Measurements from ENCODE around the gene ARFGEF2. TPM values are rescaled to one million over a fixed set of nuclear protein-coding genes. Genes with fewer than 3 reads are reported as not detected.
"Not testable (repeated sequence)": the region's sequence is repeated elsewhere in the genome, so short reads cannot be mapped to it uniquely, and the experiment has no call there.

The ARFGEF2 gene
- total and polyA plus RNA-seq, 2 donors, result 11.1 to 17.8 TPM

DNA sequence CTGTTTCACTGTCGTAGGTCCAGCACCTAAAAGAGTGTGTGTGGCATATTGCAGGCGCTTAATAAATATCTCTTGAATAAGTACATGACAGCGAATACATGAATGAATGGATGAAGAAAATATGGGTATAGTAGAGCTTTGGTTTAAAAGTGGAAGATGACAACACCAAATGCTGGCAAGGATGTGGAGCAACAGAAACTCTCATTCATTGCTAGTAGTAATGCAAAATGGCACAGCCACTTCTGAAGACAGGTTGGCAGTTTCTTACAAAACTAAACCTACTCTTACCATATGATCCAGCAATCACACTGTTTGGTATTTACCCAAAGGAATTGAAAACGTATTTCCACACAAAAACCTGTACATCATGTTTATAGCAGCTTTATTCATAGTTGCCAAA, 36.3 kb upstream of the ARFGEF2 start:
- H3K4me3 ChIP-seq (ENCODE audit: low read length in 2 of 2), result no peak overlapping the region
- no peaks in the 10 kb centered on the region for H3K4me1 ChIP-seq (ENCODE audit: control insufficient read depth in 2 of 2, insufficient read depth in 2 of 2, low read length in 2 of 2)
- H3K27me3 ChIP-seq (ENCODE audit: control insufficient read depth in 2 of 2, insufficient read depth in 1 of 2, low read length in 1 of 2), result no peaks in the 10 kb centered on the region
- DNase-seq (ENCODE audit: low read depth in 6 of 9, low spot score in 9 of 9), result no peak
- H3K27ac ChIP-seq (ENCODE audit: low read depth in 1 of 2, low read length in 1 of 2), result no peak overlapping the region
- H3K9me3 ChIP-seq (ENCODE audit: control insufficient read depth in 2 of 2, insufficient read depth in 1 of 2, low read length in 1 of 2), result no peaks in the 10 kb centered on the region
- 93% methylated on average over 4 of the region's 4 CpGs for WGBS
- H3K36me3 ChIP-seq (ENCODE audit: control insufficient read depth in 2 of 2, insufficient read depth in 2 of 2, low read length in 1 of 2), result no peaks in the 10 kb centered on the region

DNA sequence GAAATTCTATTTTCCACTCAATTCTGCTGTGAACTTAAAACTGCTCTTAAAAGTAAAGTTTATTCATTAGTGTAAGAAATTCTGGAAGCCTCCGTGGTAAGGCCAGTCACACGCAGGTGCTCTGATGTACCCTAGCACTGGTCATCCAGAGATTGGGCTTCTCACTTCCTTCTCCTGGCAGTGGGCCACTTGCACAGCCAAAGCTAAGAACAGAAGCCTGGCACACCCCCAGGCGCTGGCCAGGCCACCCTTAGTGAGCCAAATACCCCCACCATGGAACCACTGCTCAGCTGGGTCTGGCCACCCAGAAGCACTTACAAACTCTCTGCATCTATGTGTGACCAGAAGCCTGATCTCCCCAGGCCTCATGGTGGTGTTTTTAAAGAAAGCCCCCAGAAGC, 35.3 kb upstream of the ARFGEF2 start:
- no peaks in the 10 kb centered on the region for H3K27me3 ChIP-seq (ENCODE audit: control insufficient read depth in 2 of 2, insufficient read depth in 1 of 2, low read length in 1 of 2)
- no peak for DNase-seq (ENCODE audit: low read depth in 6 of 9, low spot score in 9 of 9)
- H3K36me3 ChIP-seq (ENCODE audit: control insufficient read depth in 2 of 2, insufficient read depth in 2 of 2, low read length in 1 of 2), result no peaks in the 10 kb centered on the region
- H3K27ac ChIP-seq (ENCODE audit: low read depth in 1 of 2, low read length in 1 of 2), result no peak overlapping the region
- WGBS, result 82% methylated on average over 3 of the region's 3 CpGs
- H3K4me3 ChIP-seq (ENCODE audit: low read length in 2 of 2), result no peak overlapping the region
- no peaks in the 10 kb centered on the region for H3K9me3 ChIP-seq (ENCODE audit: control insufficient read depth in 2 of 2, insufficient read depth in 1 of 2, low read length in 1 of 2)
- H3K4me1 ChIP-seq (ENCODE audit: control insufficient read depth in 2 of 2, insufficient read depth in 2 of 2, low read length in 2 of 2), result no peaks in the 10 kb centered on the region

DNA sequence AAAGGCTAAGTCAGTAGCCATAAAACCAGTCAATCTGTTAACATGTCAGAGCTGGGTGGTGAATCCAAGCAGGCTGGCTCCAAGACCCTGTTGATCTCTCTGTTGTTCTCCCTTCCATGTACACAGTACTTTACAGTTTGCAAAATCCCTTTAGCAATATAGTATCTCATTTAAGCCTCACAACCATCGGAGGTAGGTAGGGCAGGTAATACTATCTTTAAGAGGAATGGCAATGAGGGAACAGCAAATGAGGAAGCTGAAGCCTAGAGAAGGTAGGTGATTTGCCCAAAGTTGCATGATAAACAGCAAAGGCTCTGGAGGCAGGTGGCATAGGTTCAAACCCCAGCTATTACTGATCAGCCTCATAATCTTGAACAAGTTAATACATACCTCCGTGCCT, 34.7 kb upstream of the ARFGEF2 start:
- DNase-seq (ENCODE audit: low read depth in 6 of 9, low spot score in 9 of 9), result no peak
- Histone ChIP-seq H3K36me3 (ENCODE audit: control insufficient read depth in 2 of 2, insufficient read depth in 2 of 2, low read length in 1 of 2) (no peaks in the 10 kb centered on the region), H3K27ac (ENCODE audit: low read depth in 1 of 2, low read length in 1 of 2) (no peak overlapping the region), H3K27me3 (ENCODE audit: control insufficient read depth in 2 of 2, insufficient read depth in 1 of 2, low read length in 1 of 2) (no peaks in the 10 kb centered on the region), H3K4me3 (ENCODE audit: low read length in 2 of 2) (no peak overlapping the region), H3K4me1 (ENCODE audit: control insufficient read depth in 2 of 2, insufficient read depth in 2 of 2, low read length in 2 of 2) (no peaks in the 10 kb centered on the region), H3K9me3 (ENCODE audit: control insufficient read depth in 2 of 2, insufficient read depth in 1 of 2, low read length in 1 of 2) (no peaks in the 10 kb centered on the region)
- 95% methylated on average over 2 of the region's 2 CpGs for WGBS

DNA sequence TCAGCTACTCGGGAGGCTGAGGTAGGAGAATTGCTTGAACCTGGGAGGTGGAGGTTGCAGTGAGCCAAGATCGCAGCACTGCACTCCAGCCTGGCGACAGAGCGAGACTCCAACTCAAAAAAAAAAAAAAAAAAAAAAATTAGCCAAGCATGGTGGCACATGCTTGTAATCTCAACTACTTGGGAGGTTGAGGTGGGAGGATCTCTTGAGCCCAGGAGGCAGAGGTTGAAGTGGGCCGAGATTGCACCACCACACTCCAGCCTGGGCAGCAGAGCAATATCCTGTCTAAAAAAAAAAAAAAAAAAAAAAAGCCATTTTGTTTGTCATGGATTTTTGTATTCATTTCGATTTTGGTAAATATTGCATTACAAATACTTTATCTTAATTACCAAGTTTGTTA, 33.0 kb upstream of the ARFGEF2 start:
- not testable (repeated sequence) for H3K4me1 ChIP-seq (ENCODE audit: control insufficient read depth in 2 of 2, insufficient read depth in 2 of 2, low read length in 2 of 2); H3K27me3 ChIP-seq (ENCODE audit: control insufficient read depth in 2 of 2, insufficient read depth in 1 of 2, low read length in 1 of 2); H3K4me3 ChIP-seq (ENCODE audit: low read length in 2 of 2); H3K27ac ChIP-seq (ENCODE audit: low read depth in 1 of 2, low read length in 1 of 2); DNase-seq (ENCODE audit: low read depth in 6 of 9, low spot score in 9 of 9); H3K36me3 ChIP-seq (ENCODE audit: control insufficient read depth in 2 of 2, insufficient read depth in 2 of 2, low read length in 1 of 2); H3K9me3 ChIP-seq (ENCODE audit: control insufficient read depth in 2 of 2, insufficient read depth in 1 of 2, low read length in 1 of 2)
- WGBS, result 95% methylated on average over 6 of the region's 6 CpGs

DNA sequence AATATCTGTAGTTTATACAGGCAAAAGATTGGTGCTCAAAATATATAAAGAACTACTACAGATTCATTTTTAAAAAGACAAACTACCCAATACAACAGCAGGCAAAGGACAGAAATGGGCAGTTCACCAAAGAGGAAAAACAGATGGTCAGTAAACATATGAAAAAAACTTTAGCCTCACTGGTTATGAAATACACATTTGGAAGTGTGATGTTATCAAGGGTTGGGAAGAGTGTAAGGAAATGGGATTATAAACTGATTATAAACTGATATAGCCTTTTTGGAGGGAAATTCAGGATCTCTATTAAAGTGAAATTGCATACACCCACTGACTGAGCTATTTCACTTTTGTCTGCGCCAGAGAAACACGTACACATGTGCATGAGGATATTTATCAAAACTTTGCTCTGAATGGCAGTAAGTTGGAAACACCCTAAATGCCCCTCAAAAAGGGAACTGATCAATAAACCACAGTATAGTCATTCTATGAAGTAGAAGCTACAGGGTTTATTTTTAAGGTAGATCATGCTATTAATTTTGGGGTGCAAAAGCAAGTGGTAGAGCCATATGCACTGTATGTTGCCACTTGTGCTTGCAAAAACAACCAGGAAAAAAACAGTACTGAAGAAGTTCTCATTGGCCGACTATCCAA, 32.2 kb upstream of the ARFGEF2 start:
- Histone ChIP-seq H3K27ac (ENCODE audit: low read depth in 1 of 2, low read length in 1 of 2) (no peak overlapping the region), H3K27me3 (ENCODE audit: control insufficient read depth in 2 of 2, insufficient read depth in 1 of 2, low read length in 1 of 2) (no peaks in the 10 kb centered on the region), H3K36me3 (ENCODE audit: control insufficient read depth in 2 of 2, insufficient read depth in 2 of 2, low read length in 1 of 2) (no peaks in the 10 kb centered on the region), H3K4me3 (ENCODE audit: low read length in 2 of 2) (no peak overlapping the region), H3K9me3 (ENCODE audit: control insufficient read depth in 2 of 2, insufficient read depth in 1 of 2, low read length in 1 of 2) (no peaks in the 10 kb centered on the region), H3K4me1 (ENCODE audit: control insufficient read depth in 2 of 2, insufficient read depth in 2 of 2, low read length in 2 of 2) (no peaks in the 10 kb centered on the region)
- DNase-seq (ENCODE audit: low read depth in 6 of 9, low spot score in 9 of 9), result no peak
- WGBS, result 94% methylated on average over 3 of the region's 3 CpGs

DNA sequence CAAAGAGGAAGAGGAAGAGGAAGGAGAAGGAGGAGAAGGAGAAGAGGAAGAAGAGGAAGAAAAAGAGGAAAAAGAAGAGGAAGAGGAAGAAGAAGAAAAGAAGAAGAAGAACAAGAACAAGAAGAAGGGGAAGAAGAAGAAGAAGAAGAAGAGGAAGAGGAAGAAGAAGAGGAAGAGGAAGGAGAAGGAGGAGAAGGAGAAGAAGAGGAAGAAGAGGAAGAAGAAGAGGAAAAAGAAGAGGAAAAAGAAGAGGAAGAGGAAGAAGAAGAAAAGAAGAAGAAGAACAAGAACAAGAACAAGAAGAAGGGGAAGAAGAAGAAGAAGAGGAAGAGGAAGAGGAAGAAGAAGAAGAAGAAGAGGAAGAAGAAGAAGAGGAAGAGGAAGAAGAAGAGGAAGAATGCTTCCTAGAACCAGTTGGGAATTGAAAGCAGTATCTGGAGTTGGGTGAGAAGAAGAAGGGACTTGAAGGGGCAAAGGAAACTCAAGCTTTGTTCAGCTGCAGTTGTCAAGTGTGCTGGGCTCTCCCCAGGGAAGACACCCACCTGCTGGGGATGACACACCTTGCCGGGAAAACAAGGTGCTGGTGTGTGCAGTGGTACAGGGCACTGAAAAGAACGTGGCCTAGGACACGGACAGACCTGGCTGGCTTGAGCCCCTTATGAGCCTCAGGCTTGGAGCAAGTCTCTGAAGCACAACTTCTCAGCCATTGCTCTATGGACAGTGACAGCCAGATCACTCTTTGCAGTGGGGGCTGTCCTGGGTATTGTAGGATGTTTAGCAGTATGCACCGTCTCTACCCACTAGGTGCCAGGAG, 30.1 kb upstream of the ARFGEF2 start:
- DNase-seq (ENCODE audit: low read depth in 6 of 9, low spot score in 9 of 9), result no peak
- WGBS, result 93% methylated on average over 4 of the region's 4 CpGs
- Histone ChIP-seq H3K36me3 (ENCODE audit: control insufficient read depth in 2 of 2, insufficient read depth in 2 of 2, low read length in 1 of 2) (no peaks in the 10 kb centered on the region), H3K27ac (ENCODE audit: low read depth in 1 of 2, low read length in 1 of 2) (no peak overlapping the region), H3K4me3 (ENCODE audit: low read length in 2 of 2) (no peak overlapping the region), H3K27me3 (ENCODE audit: control insufficient read depth in 2 of 2, insufficient read depth in 1 of 2, low read length in 1 of 2) (no peaks in the 10 kb centered on the region), H3K4me1 (ENCODE audit: control insufficient read depth in 2 of 2, insufficient read depth in 2 of 2, low read length in 2 of 2) (no peaks in the 10 kb centered on the region), H3K9me3 (ENCODE audit: control insufficient read depth in 2 of 2, insufficient read depth in 1 of 2, low read length in 1 of 2) (no peaks in the 10 kb centered on the region)

DNA sequence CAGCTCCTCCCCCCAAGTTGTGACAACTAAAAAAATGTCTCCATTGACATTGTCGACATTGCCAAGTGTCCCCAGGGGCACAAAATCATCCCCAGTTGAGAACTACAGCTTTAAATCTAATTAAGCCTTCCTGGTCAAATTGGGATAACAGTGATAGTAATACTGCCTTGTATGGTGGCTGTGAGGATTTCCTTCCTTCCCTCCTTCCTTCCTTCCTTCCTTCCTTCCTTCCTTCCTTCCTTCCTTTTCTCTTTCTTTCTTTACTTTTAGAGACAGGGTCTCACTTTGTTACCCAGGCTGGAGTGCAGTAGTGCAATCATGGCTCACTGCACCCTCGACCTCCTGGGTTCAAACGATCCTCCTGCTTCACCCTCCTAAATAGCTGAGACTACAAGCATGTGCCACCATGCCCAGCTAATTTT, 29.5 kb upstream of the ARFGEF2 start:
- H3K4me3 ChIP-seq (ENCODE audit: low read length in 2 of 2), result no peak overlapping the region
- H3K27me3 ChIP-seq (ENCODE audit: control insufficient read depth in 2 of 2, insufficient read depth in 1 of 2, low read length in 1 of 2), result no peaks in the 10 kb centered on the region
- WGBS, result 92% methylated on average over 3 of the region's 3 CpGs
- H3K27ac ChIP-seq (ENCODE audit: low read depth in 1 of 2, low read length in 1 of 2), result no peak overlapping the region
- DNase-seq (ENCODE audit: low read depth in 6 of 9, low spot score in 9 of 9), result no peak
- H3K36me3 ChIP-seq (ENCODE audit: control insufficient read depth in 2 of 2, insufficient read depth in 2 of 2, low read length in 1 of 2), result no peaks in the 10 kb centered on the region
- H3K4me1 ChIP-seq (ENCODE audit: control insufficient read depth in 2 of 2, insufficient read depth in 2 of 2, low read length in 2 of 2), result no peaks in the 10 kb centered on the region
- no peaks in the 10 kb centered on the region for H3K9me3 ChIP-seq (ENCODE audit: control insufficient read depth in 2 of 2, insufficient read depth in 1 of 2, low read length in 1 of 2)

DNA sequence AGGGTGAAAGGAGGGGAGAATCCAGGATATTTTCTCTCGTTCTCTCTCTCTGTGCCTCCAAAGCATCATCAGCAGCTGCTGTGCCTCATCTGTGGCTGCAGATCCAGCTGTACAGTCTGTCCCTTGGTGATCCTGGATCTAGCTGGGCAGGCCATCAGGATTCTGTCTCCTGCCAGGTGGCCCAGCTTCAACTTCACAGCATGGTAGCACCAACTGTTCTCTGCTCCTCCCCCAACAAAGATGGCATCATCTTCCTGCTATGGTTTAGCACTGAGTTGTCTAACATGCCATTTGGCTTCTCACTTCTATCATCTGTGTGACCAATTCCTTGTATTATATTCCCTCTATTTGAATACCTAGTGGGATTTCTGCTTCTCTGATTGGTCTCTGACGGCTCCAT, 28.6 kb upstream of the ARFGEF2 start:
- Histone ChIP-seq H3K27ac (ENCODE audit: low read depth in 1 of 2, low read length in 1 of 2) (no peak overlapping the region), H3K27me3 (ENCODE audit: control insufficient read depth in 2 of 2, insufficient read depth in 1 of 2, low read length in 1 of 2) (no peaks in the 10 kb centered on the region), H3K9me3 (ENCODE audit: control insufficient read depth in 2 of 2, insufficient read depth in 1 of 2, low read length in 1 of 2) (no peaks in the 10 kb centered on the region), H3K4me3 (ENCODE audit: low read length in 2 of 2) (no peak overlapping the region), H3K36me3 (ENCODE audit: control insufficient read depth in 2 of 2, insufficient read depth in 2 of 2, low read length in 1 of 2) (no peaks in the 10 kb centered on the region), H3K4me1 (ENCODE audit: control insufficient read depth in 2 of 2, insufficient read depth in 2 of 2, low read length in 2 of 2) (no peaks in the 10 kb centered on the region)
- no peak for DNase-seq (ENCODE audit: low read depth in 6 of 9, low spot score in 9 of 9)
- 91% methylated on average over 2 of the region's 2 CpGs for whole genome bisulfite sequencing

DNA sequence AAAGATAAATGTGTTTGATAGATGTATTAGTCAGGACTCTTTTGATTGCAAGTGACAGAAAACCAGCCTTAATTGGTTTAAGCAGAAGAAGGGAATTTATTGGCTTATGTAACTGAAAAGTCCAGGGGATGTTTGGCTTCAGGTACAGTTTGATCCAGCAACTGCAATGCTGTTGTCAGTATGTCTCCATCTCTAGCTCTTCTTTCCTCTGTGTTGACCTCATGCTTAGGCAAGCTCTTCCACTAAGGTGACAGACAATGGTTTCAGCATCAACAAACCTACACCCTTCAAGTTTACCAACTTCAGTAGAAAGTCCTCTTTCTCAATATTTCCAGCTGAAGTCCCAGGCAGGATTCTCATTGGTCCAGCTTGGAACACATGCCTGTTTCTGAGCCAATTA, 28.1 kb upstream of the ARFGEF2 start:
- H3K4me3 ChIP-seq (ENCODE audit: low read length in 2 of 2), result no peak overlapping the region
- no peaks in the 10 kb centered on the region for H3K9me3 ChIP-seq (ENCODE audit: control insufficient read depth in 2 of 2, insufficient read depth in 1 of 2, low read length in 1 of 2)
- H3K4me1 ChIP-seq (ENCODE audit: control insufficient read depth in 2 of 2, insufficient read depth in 2 of 2, low read length in 2 of 2), result no peaks in the 10 kb centered on the region
- DNase-seq (ENCODE audit: low read depth in 6 of 9, low spot score in 9 of 9), result no peak
- H3K36me3 ChIP-seq (ENCODE audit: control insufficient read depth in 2 of 2, insufficient read depth in 2 of 2, low read length in 1 of 2), result no peaks in the 10 kb centered on the region
- H3K27me3 ChIP-seq (ENCODE audit: control insufficient read depth in 2 of 2, insufficient read depth in 1 of 2, low read length in 1 of 2), result no peaks in the 10 kb centered on the region
- no peak overlapping the region for H3K27ac ChIP-seq (ENCODE audit: low read depth in 1 of 2, low read length in 1 of 2)

Measured in thymus (tissue), 11 donors.